ENCODE data around the gene SPEM3. TPM values are rescaled to one million over a fixed set of nuclear protein-coding genes. Genes with fewer than 3 reads are reported as not detected.

The SPEM3 gene
- total and polyA plus RNA-seq, 2 of the 13 experiments (the other 11 are each of a cell fraction or from before 2014, with no cell fraction given): not detected

DNA sequence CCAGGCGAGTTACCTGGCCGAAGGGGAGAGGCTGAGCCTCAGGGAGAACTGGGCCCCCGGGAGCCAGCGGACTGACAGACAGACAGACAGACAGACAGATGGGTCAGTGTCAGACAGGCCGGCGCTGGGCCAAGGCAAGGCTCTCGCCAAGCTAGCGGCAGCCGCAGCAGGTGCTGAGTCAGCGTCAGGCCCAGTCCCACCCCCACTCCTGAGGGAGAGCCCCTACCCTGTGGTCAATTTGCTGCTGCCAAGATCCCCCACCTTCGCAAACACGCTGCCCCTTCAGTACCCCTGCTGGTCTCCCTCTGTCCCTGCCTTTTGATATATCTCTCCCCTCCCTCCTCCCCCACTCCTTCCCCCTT, 12.2 kb downstream of the SPEM3 start:
- Histone ChIP-seq H4K20me1 (ENCODE audit: insufficient read depth, low read length) (no peaks in the 10 kb centered on the region), H2AFZ (ENCODE audit: low read length) (no peak overlapping the region), H3K4me1 (ENCODE audit: insufficient read depth, low read length) (peaks cover 60% of the 10 kb centered on the region), H3K9ac (ENCODE audit: insufficient read depth, low read depth, low read length) (peak overlapping the region; percentile 68; the same call in 1 of the 2 replicates), H3K79me2 (ENCODE audit: insufficient read depth, low read length) (no peaks in the 10 kb centered on the region), H3K9me3 (ENCODE audit: low read length) (no peaks in the 10 kb centered on the region), H3K27me3 (ENCODE audit: control insufficient read depth in 1 of 2, insufficient read depth in 2 of 2, low read length in 2 of 2) (peaks cover 6 to 27% of the 10 kb centered on the region in 2 experiments; a peak in 4 of 5 replicates), H3K4me3 (replicated peaks in 1 of 3; ENCODE audit: insufficient read depth in 1 of 3, low read depth in 2 of 3, low read length in 3 of 3) (peak overlapping the region; percentile 60 to 80 (median 73)), H3K36me3 (replicated peaks in 1 of 2; ENCODE audit: control insufficient read depth in 1 of 2, insufficient read depth in 2 of 2, low read length in 2 of 2) (no peaks in the 10 kb centered on the region), H3K4me2 (ENCODE audit: low read depth, low read length) (peak overlapping the region; percentile 94), H3K27ac (ENCODE audit: extremely low read length, insufficient read depth, low read length) (no peak overlapping the region)
- CTCF ChIA-PET (ENCODE audit: low intra/inter-chr PET ratio, low total read pairs): interaction anchor here (0.6 kb wide), 1 partner anchor 120 kb away, joined by 3 read pairs; no protein-coding TSS in a partner anchor
- no peak for ATAC-seq
- intact Hi-C loops (cut with micrococcal nuclease; ENCODE audit: unreplicated experiment): no loop called here
- in situ Hi-C loops (cut with HindIII; ENCODE audit: extremely low pct_ligation_motif_present, low pct_unique_long_range_greater_than_20kb): no loop called here
- 13% methylated on average over 3 of the region's 12 CpGs for WGBS (ENCODE audit: low lambda C conversion rate)
- FAIRE-seq: no peak
- POLR2A ChIA-PET: interaction anchor here (0.7 to 2.8 kb wide), 6 partner anchors 35 to 46 kb away, joined by 3 to 21 read pairs (median 6); partner anchors contain the start of genes PLSCR3, TMEM256 and ZBTB4
- no TSS peak for BruUV-seq (replicated peaks)
- no peak for DNase-seq (ENCODE audit: low spot score)
- TF ChIP-seq, protein P1, sequence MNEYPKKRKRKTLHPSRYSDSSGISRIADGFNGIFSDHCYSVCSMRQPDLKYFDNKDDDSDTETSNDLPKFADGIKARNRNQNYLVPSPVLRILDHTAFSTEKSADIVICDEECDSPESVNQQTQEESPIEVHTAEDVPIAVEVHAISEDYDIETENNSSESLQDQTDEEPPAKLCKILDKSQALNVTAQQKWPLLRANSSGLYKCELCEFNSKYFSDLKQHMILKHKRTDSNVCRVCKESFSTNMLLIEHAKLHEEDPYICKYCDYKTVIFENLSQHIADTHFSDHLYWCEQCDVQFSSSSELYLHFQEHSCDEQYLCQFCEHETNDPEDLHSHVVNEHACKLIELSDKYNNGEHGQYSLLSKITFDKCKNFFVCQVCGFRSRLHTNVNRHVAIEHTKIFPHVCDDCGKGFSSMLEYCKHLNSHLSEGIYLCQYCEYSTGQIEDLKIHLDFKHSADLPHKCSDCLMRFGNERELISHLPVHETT (CRISPR knock-in tag; conservative IDR thresholded peaks at IDR 0.05): no peak
- no peak for TF ChIP-seq XRCC5 (optimal IDR thresholded peaks at IDR 0.05; ENCODE audit: low read length)
- TF ChIP-seq, protein P2, sequence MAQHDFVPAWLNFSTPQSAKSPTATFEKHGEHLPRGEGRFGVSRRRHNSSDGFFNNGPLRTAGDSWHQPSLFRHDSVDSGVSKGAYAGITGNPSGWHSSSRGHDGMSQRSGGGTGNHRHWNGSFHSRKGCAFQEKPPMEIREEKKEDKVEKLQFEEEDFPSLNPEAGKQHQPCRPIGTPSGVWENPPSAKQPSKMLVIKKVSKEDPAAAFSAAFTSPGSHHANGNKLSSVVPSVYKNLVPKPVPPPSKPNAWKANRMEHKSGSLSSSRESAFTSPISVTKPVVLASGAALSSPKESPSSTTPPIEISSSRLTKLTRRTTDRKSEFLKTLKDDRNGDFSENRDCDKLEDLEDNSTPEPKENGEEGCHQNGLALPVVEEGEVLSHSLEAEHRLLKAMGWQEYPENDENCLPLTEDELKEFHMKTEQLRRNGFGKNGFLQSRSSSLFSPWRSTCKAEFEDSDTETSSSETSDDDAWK (CRISPR knock-in tag; IDR thresholded peaks at IDR 0.05): no peak
- no peak for TF ChIP-seq TAF15 (IDR thresholded peaks at IDR 0.05; ENCODE audit: low read depth, low read length, poor library complexity, severe bottlenecking)
- TF ChIP-seq CREM (IDR thresholded peaks at IDR 0.05): no peak
- TF ChIP-seq CREM (CRISPR knock-in tag; IDR thresholded peaks at IDR 0.05): no peak
- TF ChIP-seq MAFK (conservative IDR thresholded peaks at IDR 0.05 in 1 of 2, IDR thresholded peaks at IDR 0.05 in 1 of 2; ENCODE audit: low read length in 2 of 2): peak; percentile 84 to 90
- TF ChIP-seq ZNF547 (CRISPR knock-in tag; IDR thresholded peaks at IDR 0.05): 0 out of 2 replicates have a peak, but pooled peaks have one; percentile 28
- TF ChIP-seq DNMT3B (CRISPR knock-in tag; conservative IDR thresholded peaks at IDR 0.05): no peak
- TF ChIP-seq ZNF619 (CRISPR knock-in tag; IDR thresholded peaks at IDR 0.05): no peak
- TF ChIP-seq ZC3H13 (CRISPR knock-in tag; IDR thresholded peaks at IDR 0.05): 0 out of 2 replicates have a peak, but pooled peaks have one; percentile 49
- TF ChIP-seq, protein P3, sequence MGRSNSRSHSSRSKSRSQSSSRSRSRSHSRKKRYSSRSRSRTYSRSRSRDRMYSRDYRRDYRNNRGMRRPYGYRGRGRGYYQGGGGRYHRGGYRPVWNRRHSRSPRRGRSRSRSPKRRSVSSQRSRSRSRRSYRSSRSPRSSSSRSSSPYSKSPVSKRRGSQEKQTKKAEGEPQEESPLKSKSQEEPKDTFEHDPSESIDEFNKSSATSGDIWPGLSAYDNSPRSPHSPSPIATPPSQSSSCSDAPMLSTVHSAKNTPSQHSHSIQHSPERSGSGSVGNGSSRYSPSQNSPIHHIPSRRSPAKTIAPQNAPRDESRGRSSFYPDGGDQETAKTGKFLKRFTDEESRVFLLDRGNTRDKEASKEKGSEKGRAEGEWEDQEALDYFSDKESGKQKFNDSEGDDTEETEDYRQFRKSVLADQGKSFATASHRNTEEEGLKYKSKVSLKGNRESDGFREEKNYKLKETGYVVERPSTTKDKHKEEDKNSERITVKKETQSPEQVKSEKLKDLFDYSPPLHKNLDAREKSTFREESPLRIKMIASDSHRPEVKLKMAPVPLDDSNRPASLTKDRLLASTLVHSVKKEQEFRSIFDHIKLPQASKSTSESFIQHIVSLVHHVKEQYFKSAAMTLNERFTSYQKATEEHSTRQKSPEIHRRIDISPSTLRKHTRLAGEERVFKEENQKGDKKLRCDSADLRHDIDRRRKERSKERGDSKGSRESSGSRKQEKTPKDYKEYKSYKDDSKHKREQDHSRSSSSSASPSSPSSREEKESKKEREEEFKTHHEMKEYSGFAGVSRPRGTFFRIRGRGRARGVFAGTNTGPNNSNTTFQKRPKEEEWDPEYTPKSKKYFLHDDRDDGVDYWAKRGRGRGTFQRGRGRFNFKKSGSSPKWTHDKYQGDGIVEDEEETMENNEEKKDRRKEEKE (IDR thresholded peaks at IDR 0.05): no peak
- TF ChIP-seq, protein P4, sequence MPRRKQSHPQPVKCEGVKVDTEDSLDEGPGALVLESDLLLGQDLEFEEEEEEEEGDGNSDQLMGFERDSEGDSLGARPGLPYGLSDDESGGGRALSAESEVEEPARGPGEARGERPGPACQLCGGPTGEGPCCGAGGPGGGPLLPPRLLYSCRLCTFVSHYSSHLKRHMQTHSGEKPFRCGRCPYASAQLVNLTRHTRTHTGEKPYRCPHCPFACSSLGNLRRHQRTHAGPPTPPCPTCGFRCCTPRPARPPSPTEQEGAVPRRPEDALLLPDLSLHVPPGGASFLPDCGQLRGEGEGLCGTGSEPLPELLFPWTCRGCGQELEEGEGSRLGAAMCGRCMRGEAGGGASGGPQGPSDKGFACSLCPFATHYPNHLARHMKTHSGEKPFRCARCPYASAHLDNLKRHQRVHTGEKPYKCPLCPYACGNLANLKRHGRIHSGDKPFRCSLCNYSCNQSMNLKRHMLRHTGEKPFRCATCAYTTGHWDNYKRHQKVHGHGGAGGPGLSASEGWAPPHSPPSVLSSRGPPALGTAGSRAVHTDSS (CRISPR knock-in tag; conservative IDR thresholded peaks at IDR 0.05): no peak
- TF ChIP-seq MAFF (IDR thresholded peaks at IDR 0.05; ENCODE audit: low read depth, low read length): peak; percentile 78
- TF ChIP-seq, protein P5, sequence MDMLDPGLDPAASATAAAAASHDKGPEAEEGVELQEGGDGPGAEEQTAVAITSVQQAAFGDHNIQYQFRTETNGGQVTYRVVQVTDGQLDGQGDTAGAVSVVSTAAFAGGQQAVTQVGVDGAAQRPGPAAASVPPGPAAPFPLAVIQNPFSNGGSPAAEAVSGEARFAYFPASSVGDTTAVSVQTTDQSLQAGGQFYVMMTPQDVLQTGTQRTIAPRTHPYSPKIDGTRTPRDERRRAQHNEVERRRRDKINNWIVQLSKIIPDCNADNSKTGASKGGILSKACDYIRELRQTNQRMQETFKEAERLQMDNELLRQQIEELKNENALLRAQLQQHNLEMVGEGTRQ (IDR thresholded peaks at IDR 0.05; ENCODE audit: low read depth, low read length): no peak
- TF ChIP-seq, protein P5 (CRISPR knock-in tag; IDR thresholded peaks at IDR 0.05; ENCODE audit: borderline replicate concordance): peak; percentile 13; the same call in 1 of the 2 replicates

Measured in HepG2 (cell line).